ENCODE measurements around the gene PALLD. TPM values are rescaled to one million over a fixed set of nuclear protein-coding genes. Genes with fewer than 3 reads are reported as not detected.

Gene PALLD
- total RNA-seq, 2 experiments from 2014 or later = 0.49 to 0.78 TPM

DNA sequence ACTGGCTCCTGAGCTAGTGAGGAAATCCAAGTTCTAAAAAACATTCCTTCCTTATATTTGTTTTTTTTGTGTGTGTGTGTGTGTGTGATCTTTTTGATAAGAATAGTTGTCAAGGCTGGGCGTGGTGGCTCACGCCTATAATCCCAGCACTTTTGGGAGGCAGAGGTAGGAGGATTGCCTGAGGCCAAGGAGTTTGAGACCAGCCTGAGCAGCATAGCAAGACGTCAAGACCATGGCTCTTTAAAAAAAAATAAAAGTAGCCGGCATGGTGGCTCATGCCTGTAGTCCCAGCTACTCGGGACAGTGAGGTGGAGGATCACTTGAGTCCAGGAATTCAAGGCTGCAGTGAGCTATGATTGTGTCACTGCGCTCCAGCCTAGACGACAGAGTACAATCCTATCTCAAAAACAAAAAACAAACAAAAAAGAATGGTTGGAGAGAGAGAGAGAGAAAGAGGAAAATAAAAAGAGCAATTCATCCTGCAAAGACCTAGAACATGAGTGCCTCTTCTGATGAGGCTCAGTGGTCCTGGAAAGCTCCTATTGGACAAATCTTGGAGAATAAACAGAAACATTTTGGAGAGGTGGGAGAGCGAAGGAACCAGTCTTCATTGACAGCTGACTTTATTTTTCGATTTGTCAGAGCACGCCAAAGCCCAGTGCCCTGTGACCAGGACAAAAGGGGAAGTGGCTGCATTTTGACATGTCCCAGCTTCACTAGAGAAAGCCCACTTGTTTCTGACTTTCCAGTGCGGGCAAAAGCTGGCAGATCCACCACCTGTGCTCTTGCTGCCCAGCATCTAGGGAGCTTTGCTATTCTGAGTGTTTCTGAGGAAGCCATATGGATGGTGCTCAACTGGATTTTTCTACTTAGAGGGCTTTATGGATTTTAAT is 244.7 kb downstream of the PALLD start:
- no peak overlapping the region for H3K27ac Mint-ChIP-seq
- peak in 2 of 14 experiments; percentile 9 to 13 for DNase-seq
- H3K4me1 Mint-ChIP-seq (ENCODE audit: low read depth) = no peaks in the 10 kb centered on the region
- no peak overlapping the region for H3K4me3 Mint-ChIP-seq
- Histone ChIP-seq H3K9me3 (ENCODE audit: control insufficient read depth in 1 of 2, insufficient read depth in 1 of 2, low read length in 2 of 2) (no peaks in the 10 kb centered on the region), H3K36me3 (ENCODE audit: insufficient read depth, low read length) (no peaks in the 10 kb centered on the region), H3K27me3 (ENCODE audit: control insufficient read depth in 1 of 2, insufficient read depth in 2 of 2, low read length in 2 of 2) (no peaks in the 10 kb centered on the region), H3K4me3 (ENCODE audit: low read length) (no peak overlapping the region), H3K27ac (ENCODE audit: low read depth in 1 of 2, low read length in 2 of 2) (no peak overlapping the region), H3K4me1 (ENCODE audit: insufficient read depth, low read length) (no peaks in the 10 kb centered on the region)
- H3K27me3 Mint-ChIP-seq = peaks cover 5% of the 10 kb centered on the region
- ATAC-seq (ENCODE audit: poor library complexity) = no peak
- intact Hi-C loops (cut with DNase I, micrococcal nuclease) = no loop called here
- TF ChIP-seq, protein P1, sequence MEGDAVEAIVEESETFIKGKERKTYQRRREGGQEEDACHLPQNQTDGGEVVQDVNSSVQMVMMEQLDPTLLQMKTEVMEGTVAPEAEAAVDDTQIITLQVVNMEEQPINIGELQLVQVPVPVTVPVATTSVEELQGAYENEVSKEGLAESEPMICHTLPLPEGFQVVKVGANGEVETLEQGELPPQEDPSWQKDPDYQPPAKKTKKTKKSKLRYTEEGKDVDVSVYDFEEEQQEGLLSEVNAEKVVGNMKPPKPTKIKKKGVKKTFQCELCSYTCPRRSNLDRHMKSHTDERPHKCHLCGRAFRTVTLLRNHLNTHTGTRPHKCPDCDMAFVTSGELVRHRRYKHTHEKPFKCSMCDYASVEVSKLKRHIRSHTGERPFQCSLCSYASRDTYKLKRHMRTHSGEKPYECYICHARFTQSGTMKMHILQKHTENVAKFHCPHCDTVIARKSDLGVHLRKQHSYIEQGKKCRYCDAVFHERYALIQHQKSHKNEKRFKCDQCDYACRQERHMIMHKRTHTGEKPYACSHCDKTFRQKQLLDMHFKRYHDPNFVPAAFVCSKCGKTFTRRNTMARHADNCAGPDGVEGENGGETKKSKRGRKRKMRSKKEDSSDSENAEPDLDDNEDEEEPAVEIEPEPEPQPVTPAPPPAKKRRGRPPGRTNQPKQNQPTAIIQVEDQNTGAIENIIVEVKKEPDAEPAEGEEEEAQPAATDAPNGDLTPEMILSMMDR (IDR thresholded peaks at IDR 0.05) = no peak
- H3K36me3 Mint-ChIP-seq (ENCODE audit: low read depth) = no peaks in the 10 kb centered on the region
- POLR2A ChIA-PET = no interaction called here
- no peaks in the 10 kb centered on the region for H3K9me3 Mint-ChIP-seq
- CTCF ChIA-PET = no interaction called here

DNA sequence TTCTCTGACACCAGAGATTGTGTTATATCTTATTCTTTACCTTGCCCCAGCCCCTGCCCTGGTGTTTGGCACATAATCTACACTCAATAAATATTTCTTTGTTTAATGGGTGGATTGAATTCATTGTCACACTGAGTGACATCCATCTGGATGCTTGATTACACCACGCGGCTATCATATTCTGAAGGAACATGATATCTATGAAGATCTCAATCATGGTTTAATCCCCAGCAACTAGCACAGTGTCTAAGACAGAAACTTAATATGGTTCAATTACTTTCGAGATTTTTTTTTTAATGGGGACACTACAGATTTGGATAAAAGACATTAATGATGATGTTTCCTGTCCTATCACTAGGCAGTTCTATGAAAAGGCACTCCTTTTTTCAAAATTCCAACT is 246.3 kb downstream of the PALLD start:
- peaks cover 12% of the 10 kb centered on the region for H3K27me3 Mint-ChIP-seq
- TF ChIP-seq, protein P1 (IDR thresholded peaks at IDR 0.05) = no peak
- Histone ChIP-seq H3K9me3 (ENCODE audit: control insufficient read depth in 1 of 2, insufficient read depth in 1 of 2, low read length in 2 of 2) (no peaks in the 10 kb centered on the region), H3K4me3 (ENCODE audit: low read length) (no peak overlapping the region), H3K36me3 (ENCODE audit: insufficient read depth, low read length) (no peaks in the 10 kb centered on the region), H3K27ac (ENCODE audit: low read depth in 1 of 2, low read length in 2 of 2) (no peak overlapping the region), H3K27me3 (ENCODE audit: control insufficient read depth in 1 of 2, insufficient read depth in 2 of 2, low read length in 2 of 2) (no peaks in the 10 kb centered on the region), H3K4me1 (ENCODE audit: insufficient read depth, low read length) (no peaks in the 10 kb centered on the region)
- DNase-seq = no peak
- intact Hi-C loops (cut with DNase I, micrococcal nuclease) = no loop called here
- H3K27ac Mint-ChIP-seq = no peak overlapping the region
- no peaks in the 10 kb centered on the region for H3K9me3 Mint-ChIP-seq
- no peaks in the 10 kb centered on the region for H3K36me3 Mint-ChIP-seq (ENCODE audit: low read depth)
- POLR2A ChIA-PET = no interaction called here
- ATAC-seq (ENCODE audit: poor library complexity) = no peak
- CTCF ChIA-PET = no interaction called here
- no peak overlapping the region for H3K4me3 Mint-ChIP-seq
- H3K4me1 Mint-ChIP-seq (ENCODE audit: low read depth) = no peaks in the 10 kb centered on the region

- POLR2A ChIA-PET = no interaction called here
These were observed 246.7 kb downstream of the PALLD start for GRCh38 chr4:168743601-168744000.

More at GRCh38 chr4:168743601-168744000, 246.7 kb downstream of the PALLD start:
- H3K36me3 Mint-ChIP-seq (ENCODE audit: low read depth) = no peaks in the 10 kb centered on the region
- Histone ChIP-seq H3K9me3 (ENCODE audit: control insufficient read depth in 1 of 2, insufficient read depth in 1 of 2, low read length in 2 of 2) (no peaks in the 10 kb centered on the region), H3K4me3 (ENCODE audit: low read length) (no peak overlapping the region), H3K4me1 (ENCODE audit: insufficient read depth, low read length) (no peaks in the 10 kb centered on the region), H3K27ac (ENCODE audit: low read depth in 1 of 2, low read length in 2 of 2) (no peak overlapping the region), H3K27me3 (ENCODE audit: control insufficient read depth in 1 of 2, insufficient read depth in 2 of 2, low read length in 2 of 2) (no peaks in the 10 kb centered on the region), H3K36me3 (ENCODE audit: insufficient read depth, low read length) (no peaks in the 10 kb centered on the region)
- no peak overlapping the region for H3K4me3 Mint-ChIP-seq
- intact Hi-C loops (cut with DNase I, micrococcal nuclease) = no loop called here
- TF ChIP-seq, protein P1 (IDR thresholded peaks at IDR 0.05) = no peak
- no peaks in the 10 kb centered on the region for H3K9me3 Mint-ChIP-seq
- no peak overlapping the region for H3K27ac Mint-ChIP-seq
- DNase-seq (no peak), ATAC-seq (ENCODE audit: poor library complexity) (no peak)
- no peaks in the 10 kb centered on the region for H3K4me1 Mint-ChIP-seq (ENCODE audit: low read depth)
- H3K27me3 Mint-ChIP-seq = peaks cover 12% of the 10 kb centered on the region
- CTCF ChIA-PET = no interaction called here
